Stimulated activated CD4-positive, alpha-beta T cell treated with anti-CD3 and anti-CD28 coated beads, TNF-alpha, amount 100 ng/mL, for 24 hours (primary cell): ENCODE results near the gene CAMK2B.

Experiments used
- DNase-seq, 3 experiments: peaks; one replicate each; pipeline ENCODE4 v3.0.0-alpha.2; 2020; ENCODE audit warnings: low read depth in 3 of 3

Gene CAMK2B

DNA sequence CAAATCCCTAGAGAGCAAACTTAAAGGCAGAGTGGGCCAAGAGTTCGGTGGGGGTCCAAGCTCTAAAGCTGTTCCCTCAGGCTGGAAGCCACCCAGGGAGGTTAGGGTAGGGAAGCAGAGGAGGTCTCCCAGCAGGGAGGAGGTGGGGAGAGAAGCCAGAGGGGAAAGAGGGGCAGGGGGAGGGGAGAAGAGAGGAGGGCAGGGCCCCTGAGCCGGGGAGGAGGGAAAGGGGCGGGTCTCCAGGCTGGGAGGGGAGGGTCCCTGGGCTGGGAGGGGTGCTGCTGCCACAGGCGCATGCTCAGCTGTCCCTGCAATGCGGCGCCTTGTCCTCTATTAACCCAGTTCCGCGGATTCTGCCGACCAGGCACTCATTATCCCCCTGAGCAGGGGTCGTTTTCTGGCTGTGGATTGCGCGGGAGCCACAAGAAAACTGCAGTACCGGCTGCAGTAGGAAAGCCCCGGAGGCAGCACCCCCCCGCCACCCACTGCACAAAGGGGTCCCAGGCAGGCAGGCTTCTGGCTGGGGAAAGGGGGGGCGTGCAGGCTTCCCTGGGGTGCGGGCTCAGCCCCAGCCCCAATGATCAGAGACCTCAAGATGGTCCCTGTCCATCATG, 49.3 kb downstream of the CAMK2B start:
- DNase-seq: no peak

DNA sequence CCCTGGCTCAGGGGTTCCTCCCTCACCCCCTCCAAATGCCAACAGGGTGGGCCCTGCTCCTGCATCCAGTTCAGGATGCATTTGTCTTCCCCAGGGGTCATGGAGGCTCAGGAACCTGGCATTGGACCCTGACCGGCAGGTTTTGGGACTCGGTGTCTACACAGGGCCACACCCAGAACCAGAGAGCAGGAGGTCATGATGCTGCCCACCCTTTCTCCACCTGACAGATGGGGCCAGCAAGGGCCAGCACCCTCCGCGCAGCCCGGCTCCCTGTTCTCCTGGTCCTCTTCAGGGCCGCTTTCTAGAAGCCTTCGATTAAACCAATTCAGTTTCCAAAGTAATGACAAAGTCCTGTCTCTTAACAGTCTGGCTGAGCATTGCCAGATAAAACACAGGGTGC, 50.2 kb downstream of the CAMK2B start:
- DNase-seq: no peak

DNA sequence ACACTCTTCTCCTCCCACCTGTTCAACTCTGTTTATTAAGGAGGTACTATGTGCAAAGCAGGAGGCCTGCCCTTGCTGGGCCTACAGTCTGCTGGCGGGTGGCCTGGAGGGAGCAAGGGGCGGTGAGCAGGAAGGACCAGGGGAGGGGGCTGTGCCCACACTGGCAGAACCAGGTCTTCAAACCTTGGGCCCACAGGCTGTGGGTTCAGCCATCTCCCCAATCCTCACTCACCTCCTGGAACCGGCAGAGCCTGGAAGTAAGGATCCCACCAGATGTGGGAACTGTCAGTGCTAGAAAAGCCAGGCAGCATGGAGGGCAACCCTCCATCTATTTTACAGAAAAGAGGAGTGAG, 50.8 kb downstream of the CAMK2B start:
- no peak for DNase-seq

DNA sequence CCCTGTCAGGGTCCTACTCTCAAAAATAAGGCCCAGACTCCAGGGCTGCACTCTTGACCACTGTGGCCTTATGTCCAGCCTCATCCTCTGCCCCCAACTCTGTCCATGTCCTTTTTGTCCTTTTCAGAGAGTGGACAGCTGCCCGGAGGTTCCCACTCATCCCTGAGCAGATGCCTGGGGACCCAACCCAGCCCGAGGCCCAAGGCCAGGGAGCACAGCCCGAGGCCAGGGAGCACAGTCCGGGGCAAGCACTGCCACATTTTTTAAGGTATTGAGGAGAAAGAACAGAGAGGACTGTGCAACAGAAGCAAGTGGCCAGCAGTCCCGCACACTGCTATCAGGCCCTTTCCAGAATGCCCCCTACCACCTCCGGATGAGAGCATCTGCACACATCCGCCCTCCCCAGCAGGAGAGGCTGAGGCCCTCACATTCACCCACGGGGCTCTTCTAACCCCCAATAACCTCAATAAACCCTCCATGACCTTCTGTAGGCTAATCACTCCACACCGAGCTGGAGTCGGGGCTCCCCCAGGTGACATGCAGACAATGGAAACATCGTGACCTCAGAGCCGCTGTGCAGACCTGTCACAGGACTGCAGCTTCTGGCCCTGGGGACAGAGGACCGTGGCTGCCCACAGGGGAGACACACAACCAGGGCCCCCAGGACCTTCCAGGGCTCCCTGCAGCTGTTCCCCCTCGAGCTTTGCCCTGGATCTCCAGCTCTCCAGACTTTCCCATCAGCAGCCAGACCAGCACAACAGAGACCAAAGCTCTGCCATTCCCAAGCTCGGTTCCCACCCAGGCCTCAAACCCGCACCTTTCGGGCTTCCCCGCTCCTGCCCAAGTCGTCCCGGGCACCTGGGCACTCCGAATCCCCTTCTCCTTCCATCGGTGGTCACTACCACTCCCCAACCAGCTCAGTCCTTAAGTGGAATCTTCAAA, 51.4 kb downstream of the CAMK2B start:
- DNase-seq: no peak

DNA sequence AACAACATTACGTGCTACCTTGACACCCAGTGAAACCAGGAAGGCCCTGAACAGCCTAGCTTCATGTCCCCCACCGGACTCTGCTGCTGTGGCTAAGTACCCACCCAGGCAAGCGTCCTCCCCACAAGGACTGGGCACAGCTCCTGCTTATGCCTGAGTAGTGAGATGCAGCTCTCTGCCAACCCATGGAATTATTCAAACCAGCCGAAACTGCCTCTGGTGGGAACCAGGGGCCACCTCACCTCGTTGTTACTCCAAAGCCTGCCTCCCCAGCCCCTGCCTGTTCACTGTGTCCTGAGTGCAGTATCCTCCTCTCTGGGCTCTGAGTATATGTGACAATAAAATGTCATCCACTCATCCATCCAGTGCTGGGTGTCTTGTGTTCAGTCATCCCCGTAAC, 52.4 kb downstream of the CAMK2B start:
- DNase-seq: no peak

- no peak for DNase-seq
These were observed 52.9 kb downstream of the CAMK2B start for GRCh38 chr7:44272456-44272855.

GRCh38 chr7:44269943-44270493, 55.4 kb downstream of the CAMK2B start:
- no peak for DNase-seq

DNA sequence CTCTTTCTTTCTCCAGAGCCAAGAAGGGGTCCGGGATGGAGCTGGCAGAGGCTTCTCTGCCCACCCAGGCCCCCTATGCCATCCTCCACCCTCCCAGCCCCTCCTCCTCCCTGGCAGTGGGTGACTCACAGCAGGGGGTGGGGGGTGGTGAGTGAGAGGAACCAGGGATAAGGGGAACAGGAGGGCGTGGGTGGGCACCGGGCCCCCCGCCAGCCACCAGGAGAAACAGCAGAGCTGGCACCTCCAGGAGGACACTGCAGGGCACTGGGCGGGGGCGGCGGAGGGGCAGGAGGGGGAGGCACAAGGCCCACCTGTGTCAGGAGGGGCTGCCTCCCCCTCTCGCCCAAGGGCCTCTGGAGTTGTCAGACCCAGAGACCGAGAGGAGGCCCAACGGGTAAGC, 56.0 kb downstream of the CAMK2B start:
- no peak for DNase-seq

DNA sequence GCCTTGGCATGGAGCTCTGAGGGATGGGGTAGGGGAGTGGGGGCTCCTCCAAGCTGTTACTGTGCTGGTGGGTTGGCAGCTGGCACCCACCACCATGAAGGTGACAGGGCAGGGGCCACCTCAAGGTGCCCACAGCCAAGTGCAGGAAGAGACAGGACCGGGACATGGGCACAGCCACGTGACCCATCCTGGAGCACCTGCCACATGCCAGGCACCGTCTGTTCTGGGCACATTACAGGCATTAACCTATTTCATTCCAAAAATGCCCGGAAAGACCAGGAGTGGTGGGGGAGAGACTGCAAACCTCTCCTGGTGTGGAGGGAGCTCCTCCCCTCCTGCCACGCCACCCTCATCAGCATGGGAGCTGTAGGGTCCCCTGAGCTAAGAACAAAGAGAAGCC, 56.7 kb downstream of the CAMK2B start:
- DNase-seq: no peak

GRCh38 chr7:44267719-44268421, 57.5 kb downstream of the CAMK2B start:
- DNase-seq: no peak

DNA sequence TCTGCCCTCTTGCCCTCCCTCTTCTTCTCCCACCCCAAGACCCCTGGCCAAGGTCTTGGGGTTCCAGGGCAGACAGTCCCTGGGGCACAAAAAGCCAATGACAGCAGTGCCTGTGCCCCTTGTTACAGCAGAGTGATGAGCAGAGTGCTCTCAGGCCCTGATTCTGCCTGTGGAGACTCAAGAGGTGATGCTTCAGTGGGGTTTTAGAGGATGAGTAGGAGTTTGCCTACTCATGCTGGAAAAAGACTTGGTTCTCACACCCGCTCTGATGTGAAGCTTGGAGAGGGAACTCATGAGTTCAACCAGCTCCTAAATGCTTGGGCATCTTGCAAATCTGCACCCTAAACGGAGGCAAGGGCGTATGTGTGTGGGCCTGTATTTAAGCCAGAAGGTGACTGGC, 58.2 kb downstream of the CAMK2B start:
- DNase-seq: no peak

DNA sequence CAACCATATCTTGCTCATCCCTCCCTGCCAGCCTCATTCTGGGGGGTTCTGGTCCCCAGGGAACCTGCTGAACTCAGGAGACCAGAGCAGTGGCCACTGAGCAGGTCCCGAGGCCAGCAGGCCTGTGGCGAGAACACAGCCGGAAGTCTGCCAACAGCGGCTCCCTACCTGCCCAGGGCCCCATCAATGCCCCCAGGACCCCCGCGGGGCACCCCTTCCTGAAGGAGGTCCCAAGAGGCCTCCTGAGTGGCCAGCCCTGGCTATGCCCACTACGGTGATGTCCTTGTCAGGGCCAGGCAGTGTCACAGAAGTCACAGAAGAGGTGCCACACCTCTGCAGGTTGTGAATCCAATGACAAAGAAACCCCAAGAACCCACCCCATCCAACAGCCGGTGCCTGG, 58.9 kb downstream of the CAMK2B start:
- no peak for DNase-seq

DNA sequence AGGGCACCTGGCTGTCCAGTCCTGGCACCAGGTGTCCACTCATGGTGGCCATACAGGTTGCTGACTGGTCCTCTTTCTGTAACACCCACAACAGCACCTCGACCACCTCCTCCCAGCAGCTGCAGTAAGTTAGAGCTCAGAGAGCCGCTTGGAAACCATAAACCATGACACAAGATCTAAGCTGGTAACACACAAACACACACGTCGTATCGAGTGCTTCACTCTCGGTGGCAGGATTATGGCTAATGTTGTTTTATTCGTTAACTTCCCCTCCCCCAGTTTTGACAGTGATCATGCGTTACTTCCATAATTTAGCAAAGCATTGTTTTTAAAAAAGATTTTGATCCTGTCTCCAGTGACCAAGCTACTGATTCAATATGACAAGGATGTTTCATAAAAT, 59.7 kb downstream of the CAMK2B start:
- no peak for DNase-seq

GRCh38 chr7:44264221-44264931, 61.0 kb downstream of the CAMK2B start:
- DNase-seq: no peak

GRCh38 chr7:44263326-44264082, 61.9 kb downstream of the CAMK2B start:
- DNase-seq: no peak

DNA sequence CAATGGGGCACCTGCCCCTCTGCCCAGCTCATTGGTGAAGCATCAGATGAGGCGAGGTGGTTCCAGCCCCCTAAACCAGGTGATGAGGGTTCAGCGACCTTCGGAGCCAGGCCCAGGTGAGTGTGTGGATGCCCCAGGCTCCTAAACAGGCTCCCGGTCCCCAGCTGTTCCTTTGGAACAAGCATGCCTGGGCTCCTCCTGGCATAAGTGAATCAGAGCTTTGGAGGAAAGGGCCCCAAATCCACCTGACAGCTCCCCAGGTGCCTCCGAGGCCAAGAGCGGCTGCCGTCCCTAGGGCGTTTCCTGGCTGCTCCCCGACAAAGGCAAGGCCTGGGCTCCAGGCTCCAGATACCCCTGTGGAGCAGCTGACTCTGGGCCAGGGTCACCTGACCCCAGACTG, 63.4 kb downstream of the CAMK2B start:
- DNase-seq: no peak

GRCh38 chr7:44261240-44261639, 64.2 kb downstream of the CAMK2B start:
- DNase-seq: no peak

- DNase-seq: no peak
These were observed 65.6 kb downstream of the CAMK2B start for GRCh38 chr7:44259547-44260457.

- DNase-seq: no peak
These were observed 66.4 kb downstream of the CAMK2B start for GRCh38 chr7:44258865-44259546.

DNA sequence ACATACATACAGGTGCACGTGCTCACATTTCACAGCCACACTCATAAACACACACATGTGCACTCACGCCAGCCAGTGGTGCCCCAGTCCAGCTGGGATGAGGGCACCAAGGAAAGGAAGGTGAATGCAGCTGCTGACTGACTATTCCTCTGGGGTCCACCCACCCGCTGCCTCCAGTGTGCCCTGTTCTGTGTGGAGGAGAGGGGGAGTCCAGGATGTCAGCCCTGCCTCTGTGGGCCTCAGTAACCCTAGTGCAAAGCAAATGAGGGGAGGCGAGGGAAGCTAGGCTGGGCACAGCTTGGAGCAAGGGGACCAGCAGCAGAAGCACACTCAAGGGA, 67.0 kb downstream of the CAMK2B start:
- no peak for DNase-seq
